NCI-H69 (cell line): ENCODE results near the gene REC114.
A peak's percentile ranks its signal among the peaks of the same experiment; 100 is the strongest.

ENCODE experiments used
- DNase-seq: peaks from one replicate; lab custom pipeline; 2025; lab: John Stamatoyannopoulos, UW

Gene REC114

DNA sequence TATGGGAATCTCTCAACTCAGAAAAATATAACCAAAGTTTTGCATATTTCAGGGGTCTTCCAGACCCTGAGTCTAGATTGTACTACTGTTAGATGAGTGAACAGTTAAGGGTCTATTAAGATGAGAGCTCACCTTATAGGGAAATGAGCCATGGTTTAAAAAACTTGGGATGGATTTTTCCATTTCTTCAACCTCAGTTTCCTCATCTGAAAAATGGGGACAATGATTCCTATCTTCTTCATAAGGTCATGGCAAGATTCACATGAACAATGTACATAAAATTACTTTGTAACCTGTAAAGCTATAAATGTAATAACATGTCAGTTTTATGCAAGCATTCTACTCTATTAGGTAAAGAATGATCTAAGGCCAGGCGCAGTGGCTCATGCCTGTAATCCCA is 161.5 kb downstream of the REC114 start:
- no peak for DNase-seq

GRCh38 chr15:73605759-73606436 is 162.9 kb downstream of the REC114 start:
- peak; percentile 80 for DNase-seq

DNA sequence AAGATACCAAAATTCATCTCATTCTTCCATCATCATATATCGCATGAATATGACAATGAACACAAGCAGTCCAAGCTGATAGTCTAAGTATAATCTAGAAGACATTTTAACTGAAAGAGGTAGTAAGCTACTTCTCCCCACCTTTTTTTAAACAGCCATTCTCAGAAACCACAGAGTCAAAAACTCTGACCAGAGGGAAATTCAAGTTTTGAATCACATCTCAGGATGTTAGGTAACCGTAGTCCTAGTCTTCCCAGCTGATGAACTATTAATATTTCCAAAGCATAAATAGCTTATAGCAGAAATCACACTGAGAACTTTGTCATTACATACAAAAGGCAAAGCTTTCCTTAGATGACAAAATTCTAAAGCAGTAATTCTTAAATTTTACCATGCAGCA is 164.4 kb downstream of the REC114 start:
- no peak for DNase-seq

DNA sequence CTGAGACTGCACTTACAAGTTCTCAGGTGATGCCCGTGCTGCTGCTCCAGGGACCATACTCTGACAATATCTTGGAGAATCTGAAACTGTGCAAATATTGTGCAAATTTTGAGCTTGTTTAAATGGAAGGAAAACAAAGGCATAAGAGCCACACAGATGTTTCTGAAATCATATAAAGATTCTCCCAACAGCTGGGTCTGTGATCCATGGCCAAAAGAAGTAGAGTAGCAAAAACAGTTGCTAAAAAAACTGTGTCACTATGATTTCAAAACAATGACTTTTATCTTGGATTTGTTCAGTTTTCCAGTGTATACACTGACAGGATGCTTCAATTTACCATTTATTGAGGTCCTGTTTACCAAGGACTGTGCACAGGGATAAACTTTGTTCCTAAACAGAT is 164.9 kb downstream of the REC114 start:
- peak; percentile 18 for DNase-seq

DNA sequence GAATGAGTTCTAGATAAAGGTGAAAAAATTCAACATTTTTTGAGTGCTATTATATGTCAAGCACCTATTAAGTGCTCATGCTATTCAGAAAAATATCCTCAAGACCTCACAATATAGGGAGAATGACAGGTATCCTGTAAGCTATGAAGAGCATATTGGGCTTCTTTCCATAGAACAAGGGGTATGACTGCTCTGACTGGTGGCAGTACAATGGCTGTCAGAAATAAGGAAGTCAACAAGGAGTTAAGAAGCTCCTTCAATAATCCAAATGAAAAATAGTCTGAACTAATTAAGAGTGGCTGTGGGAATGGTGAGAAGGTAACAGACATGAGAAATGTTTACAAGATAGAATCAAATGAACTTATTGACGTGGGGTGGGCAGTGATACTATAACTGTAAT is 165.5 kb downstream of the REC114 start:
- no peak for DNase-seq

DNA sequence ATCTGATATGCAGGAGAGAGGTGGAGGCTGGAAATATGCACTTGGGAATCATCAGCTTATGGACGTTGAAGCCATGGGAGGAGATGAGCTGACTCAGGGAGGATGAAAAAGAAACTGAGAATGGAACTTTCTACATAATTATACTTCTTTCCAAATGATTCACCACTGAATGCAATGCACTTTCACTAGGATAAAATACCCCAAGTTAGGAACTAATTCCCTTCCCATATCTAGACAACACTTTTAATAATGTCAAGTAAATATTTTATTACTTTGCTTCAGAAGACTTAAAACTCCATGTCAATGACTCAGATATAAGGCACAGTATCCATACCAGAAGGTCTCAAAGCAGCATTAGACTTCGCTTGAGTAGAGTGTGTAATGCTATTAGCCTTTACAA is 166.0 kb downstream of the REC114 start:
- no peak for DNase-seq
